ENCODE results near the gene KCTD17.
A peak's percentile ranks its signal among the peaks of the same experiment; 100 is the strongest.

The KCTD17 gene

GRCh38 chr22:37021041-37021440 is 30.5 kb upstream of the KCTD17 start:
- DNase-seq (ENCODE audit: low read depth): no peak

- DNase-seq (ENCODE audit: low read depth): peak; percentile 19
Measured at GRCh38 chr22:37021710-37022482, 29.6 kb upstream of the KCTD17 start.

GRCh38 chr22:37022483-37023337 is 28.8 kb upstream of the KCTD17 start:
- no peak for DNase-seq (ENCODE audit: low read depth)

- DNase-seq (ENCODE audit: low read depth): no peak
Measured at GRCh38 chr22:37023743-37024338, 27.7 kb upstream of the KCTD17 start.

GRCh38 chr22:37024339-37025157 is 27.0 kb upstream of the KCTD17 start:
- DNase-seq (ENCODE audit: low read depth): no peak

- no peak for DNase-seq (ENCODE audit: low read depth)
Measured at GRCh38 chr22:37025500-37026070, 26.0 kb upstream of the KCTD17 start.

GRCh38 chr22:37026325-37026724 is 25.2 kb upstream of the KCTD17 start:
- no peak for DNase-seq (ENCODE audit: low read depth)

GRCh38 chr22:37027556-37027955 is 24.0 kb upstream of the KCTD17 start:
- no peak for DNase-seq (ENCODE audit: low read depth)

GRCh38 chr22:37028692-37029674 is 22.6 kb upstream of the KCTD17 start:
- DNase-seq (ENCODE audit: low read depth): no peak

GRCh38 chr22:37030560-37031281 is 20.8 kb upstream of the KCTD17 start:
- DNase-seq (ENCODE audit: low read depth): no peak

- no peak for DNase-seq (ENCODE audit: low read depth)
Measured at GRCh38 chr22:37032134-37032534, 19.4 kb upstream of the KCTD17 start.

GRCh38 chr22:37032535-37033460 is 18.7 kb upstream of the KCTD17 start:
- no peak for DNase-seq (ENCODE audit: low read depth)

- no peak for DNase-seq (ENCODE audit: low read depth)
Measured at GRCh38 chr22:37033605-37034430, 17.7 kb upstream of the KCTD17 start.

GRCh38 chr22:37036655-37037377 is 14.7 kb upstream of the KCTD17 start:
- DNase-seq (ENCODE audit: low read depth): no peak

GRCh38 chr22:37037669-37038068 is 13.9 kb upstream of the KCTD17 start:
- DNase-seq (ENCODE audit: low read depth): no peak

GRCh38 chr22:37039466-37039865 is 12.1 kb upstream of the KCTD17 start:
- no peak for DNase-seq (ENCODE audit: low read depth)

Data from activated gamma-delta T cell treated with anti-CD3 and anti-CD28 coated beads, Interleukin-2, amount 50 U/mL, for 16 hours (primary cell).